H9 (cell line): ENCODE results near the gene HYAL1. TPM values are rescaled to one million over a fixed set of nuclear protein-coding genes. Genes with fewer than 3 reads are reported as not detected.

ENCODE experiments used
- DNase-seq: peaks from one replicate; pipeline ENCODE4 v3.0.0-alpha.2; 2017
- H2AFZ ChIP-seq: one replicate; pipeline ENCODE4 v1.6.1; 2013; ENCODE audit warnings: mild to moderate bottlenecking, low read length, control low read depth, moderate library complexity
- H2AK5ac ChIP-seq: 2 replicates; pipeline ENCODE4 v1.6.1; 2013; ENCODE audit warnings: low read length, control low read depth, mixed read lengths; ENCODE audit not compliant: insufficient read length
- H2BK120ac ChIP-seq: one replicate; pipeline ENCODE4 v1.6.1; 2013; ENCODE audit warnings: low read depth, mild to moderate bottlenecking, low read length, control low read depth, inconsistent platforms; ENCODE audit not compliant: poor library complexity, severe bottlenecking
- H2BK12ac ChIP-seq: 2 replicates; pipeline ENCODE4 v1.6.1; 2013; ENCODE audit warnings: low read length, control low read depth, mixed read lengths, low read depth; ENCODE audit not compliant: insufficient read length
- H2BK15ac ChIP-seq: 2 replicates; pipeline ENCODE4 v1.6.1; 2013; ENCODE audit warnings: low read depth, low read length, control low read depth
- H2BK20ac ChIP-seq: one replicate; pipeline ENCODE4 v1.6.1; 2013; ENCODE audit warnings: low read depth, mild to moderate bottlenecking, low read length, control low read depth, inconsistent platforms; ENCODE audit not compliant: poor library complexity, severe bottlenecking
- H2BK5ac ChIP-seq: 2 replicates; pipeline ENCODE4 v1.6.1; 2013; ENCODE audit warnings: low read length, control low read depth, mixed read lengths; ENCODE audit not compliant: insufficient read length
- H3K14ac ChIP-seq: 2 replicates; pipeline ENCODE4 v1.6.1; 2013; ENCODE audit warnings: low read length, control low read depth; ENCODE audit not compliant: insufficient read depth
- H3K18ac ChIP-seq: 2 replicates; pipeline ENCODE4 v1.6.1; 2013; ENCODE audit warnings: low read depth, mild to moderate bottlenecking, mixed read lengths, low read length, control low read depth; ENCODE audit not compliant: insufficient read length
- H3K23ac ChIP-seq: 2 replicates; pipeline ENCODE4 v1.6.1; 2013; ENCODE audit warnings: low read length, control low read depth, mixed read lengths, low read depth; ENCODE audit not compliant: insufficient read length
- H3K23me2 ChIP-seq: 2 replicates; pipeline ENCODE4 v1.6.1; 2013; ENCODE audit warnings: low read depth, mild to moderate bottlenecking, mixed read lengths, low read length, control low read depth; ENCODE audit not compliant: insufficient read length, poor library complexity, severe bottlenecking
- H3K27ac ChIP-seq: 2 replicates; pipeline ENCODE4 v1.5.1; 2013; ENCODE audit warnings: low read length, control low read depth, mixed read lengths, low read depth; ENCODE audit not compliant: insufficient read length
- H3K27me3 ChIP-seq: 2 replicates; pipeline ENCODE4 v1.6.1; 2013; ENCODE audit warnings: low read length, control low read depth, inconsistent platforms; ENCODE audit not compliant: insufficient read depth
- H3K4ac ChIP-seq: 2 replicates; pipeline ENCODE4 v1.6.1; 2013; ENCODE audit warnings: low read depth, mild to moderate bottlenecking, control low read depth, inconsistent platforms, low read length, moderate library complexity
- H3K4me1 ChIP-seq: 2 replicates; pipeline ENCODE4 v1.6.1; 2013; ENCODE audit warnings: low read length, control low read depth, inconsistent platforms; ENCODE audit not compliant: insufficient read depth
- H3K4me2 ChIP-seq: 2 replicates; pipeline ENCODE4 v1.6.1; 2013; ENCODE audit warnings: low read length, control low read depth, mixed read lengths; ENCODE audit not compliant: insufficient read length, insufficient read depth
- H3K56ac ChIP-seq: 2 replicates; pipeline ENCODE4 v1.6.1; 2013; ENCODE audit warnings: low read depth, mild to moderate bottlenecking, mixed read lengths, low read length, control low read depth; ENCODE audit not compliant: insufficient read length
- H3K79me1 ChIP-seq: 2 replicates; pipeline ENCODE4 v1.6.1; 2013; ENCODE audit warnings: low read depth, mild to moderate bottlenecking, moderate library complexity, low read length, control low read depth, inconsistent platforms; ENCODE audit not compliant: insufficient read depth, poor library complexity, severe bottlenecking
- H3K79me2 ChIP-seq: 2 replicates; pipeline ENCODE4 v1.6.1; 2013; ENCODE audit warnings: low read length, control low read depth, inconsistent platforms; ENCODE audit not compliant: insufficient read depth
- H3K9ac ChIP-seq: 2 replicates; pipeline ENCODE4 v1.6.1; 2013; ENCODE audit warnings: low read length, control low read depth, mixed read lengths; ENCODE audit not compliant: insufficient read length; ENCODE audit errors: extremely low read depth
- H3K9me3 ChIP-seq: one replicate; pipeline ENCODE4 v1.6.1; 2013; ENCODE audit warnings: low read depth, low read length, inconsistent platforms; ENCODE audit not compliant: control insufficient read depth
- H3T11ph ChIP-seq: one replicate; pipeline ENCODE4 v1.6.1; 2013; ENCODE audit warnings: mild to moderate bottlenecking, low read length, control low read depth, inconsistent platforms
- H4K20me1 ChIP-seq: one replicate; pipeline ENCODE4 v1.6.1; 2013; ENCODE audit not compliant: control insufficient read depth, insufficient read length, insufficient read depth
- H4K5ac ChIP-seq: 2 replicates; pipeline ENCODE4 v1.6.1; 2013; ENCODE audit warnings: low read depth, mild to moderate bottlenecking, mixed read lengths, low read length, control low read depth; ENCODE audit not compliant: insufficient read length
- H4K8ac ChIP-seq: replicated peaks from 2 replicates; pipeline ENCODE4 v1.6.1; 2013; ENCODE audit warnings: low read length, control low read depth, mixed read lengths, low read depth; ENCODE audit not compliant: insufficient read length
- H4K91ac ChIP-seq: 2 replicates; pipeline ENCODE4 v1.6.1; 2013; ENCODE audit warnings: low read depth, mild to moderate bottlenecking, moderate library complexity, mixed read lengths, low read length, control low read depth; ENCODE audit not compliant: insufficient read length
- H3K27ac Mint-ChIP-seq, 3 experiments: 2 replicates in 2 of 3; 3 replicates in 1 of 3; pipeline ENCODE4 v1.8.0; 2020 to 2021; ENCODE audit warnings: mixed read lengths in 3 of 3, mild to moderate bottlenecking in 1 of 3, moderate library complexity in 1 of 3
- H3K27me3 Mint-ChIP-seq: 2 replicates; pipeline ENCODE4 v1.8.0; 2021; ENCODE audit warnings: low read depth, mild to moderate bottlenecking, moderate library complexity, mixed read lengths
- H3K36me3 Mint-ChIP-seq, 3 experiments: 2 replicates in 2 of 3; 3 replicates in 1 of 3; pipeline ENCODE4 v1.8.0; 2020 to 2021; ENCODE audit warnings: low read depth in 3 of 3, mixed read lengths in 3 of 3; ENCODE audit not compliant: insufficient read depth in 1 of 3
- H3K4me1 Mint-ChIP-seq, 2 experiments: 2 replicates each; pipeline ENCODE4 v1.8.0; 2020; ENCODE audit warnings: mixed read lengths in 2 of 2
- H3K4me3 Mint-ChIP-seq, 2 experiments: 2 replicates in 1 of 2; 3 replicates in 1 of 2; pipeline ENCODE4 v1.8.0; 2020 to 2021; ENCODE audit warnings: mild to moderate bottlenecking in 2 of 2, mixed read lengths in 2 of 2, moderate library complexity in 1 of 2
- H3K9me3 Mint-ChIP-seq, 2 experiments: 2 replicates in 1 of 2; 3 replicates in 1 of 2; pipeline ENCODE4 v1.8.0; 2020; ENCODE audit warnings: mild to moderate bottlenecking in 2 of 2, mixed read lengths in 2 of 2, moderate library complexity in 1 of 2
- CTCF ChIP-seq: fragments of 200-600 bp; sonication (generic); conservative IDR thresholded peaks from 3 replicates; pipeline ENCODE4 v1.8.0; 2021; ENCODE audit warnings: antibody characterized with exemption, mild to moderate bottlenecking
- WGBS: extraction: QIAGEN DNeasy Blood & Tissue Kit; methylation state at CpG from one replicate; pipeline ENCODE4 v1.1.7; 2013; ENCODE audit warnings: missing lambda C conversion rate, low lambda C conversion rate, mixed read lengths; ENCODE audit not compliant: insufficient read length; ENCODE audit errors: extremely low coverage; 5-methylcytosine and 5-hydroxymethylcytosine counted together
- total RNA-seq: library from RNA; stranded (reverse); gene quantifications from 2 replicates; pipeline ENCODE4 v1.2.1, GENCODE V29; 2021

The HYAL1 gene
- total RNA-seq, 1 experiment from 2014 or later = 2.0 TPM

DNA sequence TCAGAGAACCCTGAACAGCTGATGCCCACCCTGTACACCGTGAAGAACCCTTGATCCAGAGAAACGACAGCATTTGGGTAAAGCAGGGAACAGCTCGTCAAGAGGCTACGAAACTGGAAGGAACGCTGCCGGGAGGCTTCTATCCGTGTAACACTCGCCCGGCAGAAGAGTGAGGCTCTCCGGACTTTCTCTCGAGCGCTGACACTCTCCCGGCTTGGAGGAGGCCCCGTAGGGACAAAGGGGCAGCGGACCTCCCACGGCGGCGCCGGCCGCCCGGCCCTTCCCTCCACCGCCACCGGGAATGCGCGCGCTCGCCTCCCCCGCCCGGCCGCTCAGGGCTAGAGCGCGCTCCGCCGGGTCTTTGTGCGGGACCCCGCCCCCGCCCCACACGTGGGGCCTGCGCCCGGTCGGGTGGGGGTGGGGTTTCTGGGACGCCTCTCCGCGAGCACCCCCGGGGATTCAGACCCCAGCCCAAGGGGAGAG is 17.5 kb upstream of the HYAL1 start:
- H3K4me1 Mint-ChIP-seq = peaks cover 27 to 42% of the 10 kb centered on the region in 2 experiments
- no peak overlapping the region for H2AFZ ChIP-seq

More for the DNA sequence above, 17.5 kb upstream of the HYAL1 start:
- TF ChIP-seq CTCF = no peak; the same call in 2 of the 3 replicates
- DNase-seq = peak; percentile 80
- Histone ChIP-seq H3K18ac (no peak overlapping the region), H3K79me2 (peaks cover 5% of the 10 kb centered on the region; the same call in 1 of the 2 replicates), H2BK12ac (no peak overlapping the region), H3K9ac (peak overlapping the region; percentile 72), H2BK15ac (no peak overlapping the region), H3K23me2 (peaks cover 15% of the 10 kb centered on the region), H3K56ac (no peak overlapping the region), H3K27me3 (no peaks in the 10 kb centered on the region), H2BK20ac (no peak overlapping the region), H4K91ac (no peak overlapping the region), H3K27ac (no peak overlapping the region), H4K5ac (no peak overlapping the region), H2BK5ac (no peak overlapping the region), H3K4me1 (peaks cover 6% of the 10 kb centered on the region; the same call in 1 of the 2 replicates), H4K20me1 (no peaks in the 10 kb centered on the region), H3K4ac (no peak overlapping the region), H2BK120ac (no peak overlapping the region), H3K9me3 (no peaks in the 10 kb centered on the region), H2AK5ac (no peak overlapping the region), H3K23ac (no peak overlapping the region), H3K4me2 (peak overlapping the region; percentile 83), H4K8ac (no peak overlapping the region), H3T11ph (no peak overlapping the region), H3K14ac (peak overlapping the region; percentile 87; the same call in 1 of the 2 replicates), H3K79me1 (no peaks in the 10 kb centered on the region)
- Mint-ChIP-seq H3K27ac (peak overlapping the region; percentile 76 to 93 (median 92); a peak in 6 of 7 replicates), H3K9me3 (no peaks in the 10 kb centered on the region), H3K4me3 (peak overlapping the region; percentile 85 to 97), H3K27me3 (no peaks in the 10 kb centered on the region), H3K36me3 (peaks cover 37 to 58% (median 47%) of the 10 kb centered on the region in 3 experiments)
- WGBS = no CpG with 5 or more reads among the region's 45 CpGs
